Stimulated activated CD4-positive, alpha-beta T cell treated with anti-CD3 and anti-CD28 coated beads, Interleukin-1b, Interleukin-23, amount 100 ng/mL, for 4 hours (primary cell): Measurements from ENCODE around the gene PRRT1.
"Not testable (repeated sequence)": the region's sequence is repeated elsewhere in the genome, so short reads cannot be mapped to it uniquely, and the experiment has no call there.

Experiments used
- DNase-seq, 2 donors: peaks; one replicate each; pipeline ENCODE4 v3.0.0-alpha.2; 2020; ENCODE audit warnings: low read depth in 2 of 2

Gene PRRT1

DNA sequence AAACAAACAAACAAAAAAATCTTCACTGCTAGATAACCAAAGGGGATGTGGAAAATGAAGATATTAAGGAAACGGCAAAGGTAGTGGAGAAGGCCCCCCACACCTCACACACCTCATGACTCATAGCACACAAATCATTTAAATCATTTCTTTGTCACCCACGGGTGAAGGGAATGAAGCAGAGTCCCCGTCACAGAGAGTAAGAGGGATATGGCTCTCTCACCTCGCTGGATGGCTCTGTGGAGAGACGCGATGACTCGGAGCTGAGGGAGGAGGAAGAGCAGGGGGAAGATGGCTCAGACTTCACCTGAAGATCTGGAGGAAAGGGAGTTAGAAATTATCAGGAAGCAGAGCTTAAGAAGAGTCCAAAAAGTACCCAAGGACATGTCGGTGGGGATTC lies 24.9 kb downstream of the PRRT1 start:
- DNase-seq = no peak

DNA sequence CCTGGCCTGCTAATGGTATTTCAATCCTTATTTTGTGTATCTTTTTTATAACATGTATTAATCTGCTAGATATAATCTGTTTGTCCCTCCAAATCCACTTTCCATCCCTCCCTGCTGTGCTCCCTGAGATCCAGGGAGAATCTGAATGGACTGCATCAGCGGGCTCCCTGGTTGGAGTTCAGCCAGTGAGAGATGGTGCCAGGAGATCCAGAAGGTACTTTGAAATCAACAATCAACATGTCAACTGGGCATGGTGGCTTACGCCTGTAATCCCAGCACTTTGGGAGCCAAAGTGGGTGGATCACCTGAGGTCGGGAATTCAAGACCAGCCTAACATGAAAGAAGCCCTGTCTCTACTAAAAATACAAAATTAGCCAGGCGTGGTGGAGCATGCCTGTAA lies 28.1 kb downstream of the PRRT1 start:
- no peak for DNase-seq

DNA sequence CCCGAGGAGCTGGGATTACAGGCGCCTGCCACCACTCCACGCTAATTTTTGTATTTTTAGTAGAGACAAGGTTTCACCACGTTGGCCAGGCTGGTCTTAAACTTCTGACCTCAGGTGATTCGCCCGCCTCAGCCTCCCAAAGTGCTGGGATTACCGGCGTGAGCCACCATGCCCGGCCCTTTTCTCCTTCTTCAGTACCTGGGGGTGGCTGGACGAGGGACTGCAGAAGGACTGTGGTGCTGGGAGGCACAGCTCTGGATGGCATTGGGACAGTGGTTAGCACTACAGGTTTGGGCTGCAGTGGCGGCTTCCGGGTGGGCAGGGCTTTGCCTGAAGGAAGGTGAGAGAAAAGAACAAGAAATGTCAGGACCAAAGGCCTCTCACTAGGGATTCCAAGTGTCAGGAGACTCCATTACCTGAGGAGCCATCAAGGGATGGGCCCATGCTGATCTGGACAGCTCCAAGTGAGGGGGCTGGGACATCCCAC lies 31.1 kb downstream of the PRRT1 start:
- no peak for DNase-seq

DNA sequence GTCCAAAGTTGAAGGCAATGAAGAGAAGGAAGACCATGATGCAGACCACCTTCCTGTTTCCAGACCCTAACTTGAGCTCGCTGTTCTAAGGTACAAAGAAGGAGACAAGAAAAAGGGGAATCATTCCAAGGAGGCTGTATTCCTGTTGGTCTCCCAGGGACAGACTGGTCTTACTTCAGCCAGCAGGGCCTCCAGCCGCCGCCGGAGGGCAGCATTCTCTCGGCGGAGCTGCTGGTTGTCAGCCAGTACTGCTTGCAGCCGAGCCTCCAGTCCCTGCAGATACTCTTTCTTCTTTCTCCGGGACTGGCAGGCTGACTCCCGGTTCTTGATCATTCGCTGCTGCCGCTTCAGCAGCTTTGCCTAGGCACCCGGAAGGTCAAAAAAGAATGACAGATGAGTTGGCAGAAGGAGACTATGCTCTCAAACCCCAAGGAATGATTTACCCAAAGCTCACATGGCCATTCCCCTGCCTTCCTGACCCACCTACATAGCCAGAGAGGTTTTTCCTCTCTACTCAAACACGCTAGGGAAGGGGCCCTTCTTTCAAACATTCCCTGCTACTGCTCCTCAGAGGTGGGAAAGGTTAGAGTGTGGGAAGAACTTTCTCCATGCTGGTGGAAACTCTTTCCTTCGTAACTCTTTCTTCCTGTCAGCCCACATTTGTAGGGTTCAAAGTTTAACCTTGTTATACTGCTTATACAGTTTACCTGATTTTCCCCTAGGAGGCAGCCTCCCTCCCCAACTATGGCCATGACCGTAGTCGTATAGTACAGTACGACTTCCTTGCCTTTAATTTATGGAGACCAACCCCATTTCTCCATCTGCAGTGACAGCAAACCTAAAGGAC lies 32.7 kb downstream of the PRRT1 start:
- DNase-seq = peak; percentile 47 to 62

DNA sequence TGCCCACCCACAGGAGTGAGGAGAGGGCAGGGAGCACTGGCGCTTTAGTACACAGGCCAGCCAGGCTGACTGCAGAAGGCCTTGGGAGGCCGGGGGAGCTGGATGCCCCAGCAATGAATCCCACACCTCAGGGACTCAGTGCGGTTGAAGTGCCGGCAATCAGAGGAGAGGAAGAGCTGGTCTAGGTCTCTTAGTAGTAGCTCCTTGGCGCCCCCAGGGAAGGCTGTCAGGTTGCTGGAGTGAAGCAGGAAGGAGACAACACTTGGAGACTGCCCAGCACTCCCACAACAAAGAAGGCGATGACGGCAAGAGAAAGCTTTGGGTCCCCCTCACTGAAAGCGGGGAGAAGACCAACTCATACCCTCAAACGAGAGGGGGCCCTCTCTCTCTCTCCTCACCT lies 34.3 kb downstream of the PRRT1 start:
- DNase-seq = no peak

DNA sequence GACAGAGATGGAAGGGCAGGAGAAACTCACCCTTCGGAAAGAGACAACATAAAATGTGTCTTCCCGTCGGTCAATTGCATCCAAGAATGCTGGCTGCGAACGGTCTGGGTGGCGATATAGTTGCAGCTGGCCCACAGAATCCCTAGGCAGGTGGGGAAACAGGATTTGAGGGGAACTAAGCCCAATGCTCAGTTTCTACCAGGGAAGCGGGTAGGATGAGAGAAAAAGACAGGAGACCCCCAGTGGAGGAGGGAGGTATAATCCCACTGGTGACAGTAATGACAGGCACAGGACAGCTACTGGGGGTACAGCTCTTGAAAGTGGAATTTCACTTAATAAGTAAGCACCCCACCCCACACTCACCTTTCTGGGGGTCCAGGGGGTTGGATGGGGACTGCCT lies 35.1 kb downstream of the PRRT1 start:
- DNase-seq = no peak

DNA sequence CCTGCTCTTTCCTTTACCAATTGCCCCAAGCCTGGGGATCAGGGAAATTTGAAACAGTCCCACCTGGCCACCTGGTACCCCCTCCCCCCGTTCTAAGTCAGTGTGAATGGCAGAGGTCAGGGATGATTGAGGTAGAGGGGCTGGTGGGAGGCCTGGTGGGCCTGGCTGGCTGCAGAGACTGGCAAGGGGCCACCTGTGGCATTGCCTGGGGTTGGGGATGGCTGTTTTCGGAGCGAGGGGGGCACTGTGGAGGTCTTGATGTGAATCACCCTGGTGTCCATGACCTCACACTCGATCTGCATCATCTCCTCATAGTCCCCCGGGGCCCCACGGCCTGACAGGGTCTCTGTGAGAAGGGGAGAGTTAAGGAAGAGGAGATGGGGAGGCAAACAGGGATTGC lies 36.1 kb downstream of the PRRT1 start:
- no peak for DNase-seq

DNA sequence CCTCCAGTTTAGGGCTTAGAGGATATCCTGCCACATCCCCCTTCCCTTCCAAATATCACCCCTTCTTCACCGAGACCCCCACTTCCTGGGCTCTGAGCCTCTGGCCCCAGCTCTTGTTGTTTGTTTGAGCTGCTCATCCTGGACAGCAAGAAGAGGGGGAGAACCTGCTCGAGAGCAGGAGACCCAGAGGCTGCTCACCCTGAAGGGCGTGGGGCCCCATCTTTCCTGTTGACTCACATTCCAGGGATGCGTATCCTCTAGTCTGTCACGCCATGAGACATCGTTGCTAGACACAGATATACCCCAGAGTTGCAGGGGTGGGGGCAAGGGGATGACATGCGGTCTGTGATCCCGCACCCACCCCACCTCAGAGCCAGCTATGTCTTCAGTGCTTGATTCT lies 36.9 kb downstream of the PRRT1 start:
- no peak for DNase-seq

DNA sequence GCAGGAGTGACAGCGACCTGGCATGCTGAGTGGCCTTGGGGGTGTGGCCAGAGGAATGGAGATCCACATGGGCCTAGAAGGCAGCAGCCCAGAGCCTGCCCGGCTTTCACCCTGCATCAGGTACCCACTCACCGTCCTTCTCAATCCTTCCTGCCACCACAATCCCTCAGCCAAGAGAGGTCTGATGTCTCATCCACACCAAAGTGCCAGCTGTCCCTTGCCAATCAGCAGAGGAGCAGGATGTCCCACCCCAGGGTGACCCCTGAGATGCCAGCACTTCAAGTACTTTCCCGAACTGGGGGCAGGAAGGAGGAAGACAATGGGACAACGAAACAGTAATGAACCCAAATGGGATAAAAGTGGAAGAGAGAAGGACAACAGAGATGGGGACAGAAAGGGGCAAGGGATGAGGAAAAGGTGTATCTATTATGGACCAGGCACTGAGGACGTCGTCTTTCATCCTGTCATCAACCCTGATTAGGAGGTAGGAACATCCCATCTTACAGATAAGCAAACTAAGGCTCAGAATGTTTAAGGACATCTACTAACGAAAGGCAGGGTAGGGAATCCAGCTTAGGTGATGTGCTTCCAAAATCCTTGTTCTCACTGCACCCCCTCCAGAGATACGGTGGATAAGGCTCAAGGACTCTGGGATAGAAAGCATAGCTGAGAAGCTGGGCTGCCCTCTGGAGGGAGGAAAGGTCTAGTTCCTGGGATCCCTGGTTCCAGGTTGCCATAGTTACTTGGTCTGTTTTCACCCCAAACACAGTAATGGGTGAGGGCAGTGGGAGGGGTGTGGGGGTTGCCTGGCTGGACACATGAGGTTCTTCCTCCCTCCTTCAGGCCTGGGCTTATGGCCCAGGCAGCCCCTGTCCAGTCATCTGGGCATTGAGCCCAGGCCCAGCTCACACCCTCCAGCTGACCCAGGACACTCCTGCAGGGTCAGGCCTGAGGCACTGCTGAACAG lies 38.1 kb downstream of the PRRT1 start:
- no peak for DNase-seq

DNA sequence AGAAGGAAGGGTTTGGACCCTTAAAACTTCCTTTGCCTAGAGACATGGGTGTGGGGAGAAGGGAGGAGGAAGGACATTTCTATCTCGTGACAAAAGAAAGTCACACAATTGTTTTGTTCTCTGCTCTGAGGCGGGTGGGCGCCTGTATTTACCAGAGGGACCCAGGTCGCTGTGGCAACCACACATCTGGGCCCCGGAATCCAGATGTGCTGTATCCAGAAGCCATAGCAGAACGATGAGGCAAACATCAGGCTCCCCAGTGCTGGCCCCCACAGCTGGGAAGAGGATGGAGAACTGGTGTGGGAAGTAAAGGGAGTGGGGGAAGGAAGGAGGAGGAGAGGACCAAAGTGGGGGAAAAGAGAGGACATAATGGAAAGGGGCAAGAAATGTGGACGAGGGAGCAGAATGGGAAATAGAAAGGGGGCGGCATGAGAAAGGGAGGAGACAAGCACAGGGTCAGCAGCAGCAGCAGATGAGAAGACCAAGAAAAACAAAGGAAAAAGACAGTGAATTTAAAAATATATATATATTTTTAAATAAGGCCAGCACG lies 39.2 kb downstream of the PRRT1 start:
- no peak for DNase-seq

DNA sequence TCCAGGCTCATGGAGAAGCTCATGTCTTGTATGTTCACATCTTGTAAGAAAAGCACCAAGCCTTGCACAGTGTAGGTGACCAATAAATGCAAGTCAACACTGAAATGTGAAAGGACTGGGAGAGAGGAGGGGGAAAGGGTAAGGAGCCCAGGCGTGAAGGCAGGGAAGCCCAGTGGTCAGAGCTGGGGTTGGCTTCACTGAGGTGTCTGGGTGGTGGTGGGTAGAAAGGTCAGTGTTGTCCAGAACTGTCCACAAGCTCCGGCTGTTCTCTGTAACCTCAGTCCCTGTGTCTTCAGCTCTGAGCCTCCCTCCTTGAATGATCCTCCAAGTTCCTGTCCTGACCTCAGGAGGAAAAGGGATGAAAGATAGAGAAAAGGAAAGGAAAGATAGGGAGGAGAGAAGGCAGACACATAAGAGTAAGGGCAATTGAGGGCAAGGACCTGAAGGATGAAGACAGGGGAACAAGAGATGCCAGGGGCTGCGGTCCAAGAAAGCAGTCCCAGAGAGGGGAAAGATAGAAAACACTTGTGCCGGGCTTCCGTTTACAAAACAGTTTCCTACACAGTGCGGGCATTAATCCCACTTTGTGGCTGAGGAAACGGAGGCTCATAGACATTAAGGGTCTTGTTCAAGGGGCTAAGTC lies 40.2 kb downstream of the PRRT1 start:
- no peak for DNase-seq

DNA sequence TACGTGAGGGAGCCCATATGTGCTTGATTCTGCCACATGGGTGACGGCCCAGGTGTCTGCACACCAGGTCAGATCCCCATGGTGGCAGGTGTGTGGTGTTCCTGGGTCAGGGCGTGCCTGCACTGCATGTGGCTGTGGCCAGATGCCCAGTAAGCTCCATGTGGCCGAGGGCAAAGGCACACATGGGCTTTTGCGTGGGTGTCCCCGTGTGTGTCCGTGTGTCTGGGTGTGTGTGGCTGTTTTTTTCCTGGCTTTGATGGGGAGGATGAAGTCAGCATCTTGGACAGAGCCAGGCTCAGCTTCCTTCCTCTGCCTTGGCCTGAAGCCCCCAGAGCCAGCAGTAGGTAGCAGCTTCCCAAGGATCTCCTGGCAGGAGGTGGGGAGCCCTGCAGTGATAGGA lies 41.1 kb downstream of the PRRT1 start:
- no peak for DNase-seq

DNA sequence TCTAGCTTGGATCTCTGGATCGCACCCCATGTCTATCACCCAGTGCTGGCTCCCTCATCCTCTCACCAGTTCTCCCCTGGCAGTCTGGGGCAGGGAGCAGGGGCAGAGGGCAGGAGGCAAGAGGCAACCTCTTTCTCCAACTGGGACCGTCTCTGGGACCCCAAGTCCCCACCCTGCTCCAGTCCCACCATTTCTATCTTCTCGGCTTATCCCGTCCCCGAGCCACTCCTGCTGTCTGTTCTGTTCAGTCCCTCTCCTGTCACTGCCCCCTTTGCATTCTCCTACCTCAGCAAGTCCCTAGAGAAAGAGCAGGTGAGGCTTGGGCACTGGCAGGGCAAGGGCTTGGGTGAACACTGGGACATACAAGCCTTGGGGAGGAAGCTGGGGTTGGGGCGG lies 42.0 kb downstream of the PRRT1 start:
- DNase-seq = no peak

DNA sequence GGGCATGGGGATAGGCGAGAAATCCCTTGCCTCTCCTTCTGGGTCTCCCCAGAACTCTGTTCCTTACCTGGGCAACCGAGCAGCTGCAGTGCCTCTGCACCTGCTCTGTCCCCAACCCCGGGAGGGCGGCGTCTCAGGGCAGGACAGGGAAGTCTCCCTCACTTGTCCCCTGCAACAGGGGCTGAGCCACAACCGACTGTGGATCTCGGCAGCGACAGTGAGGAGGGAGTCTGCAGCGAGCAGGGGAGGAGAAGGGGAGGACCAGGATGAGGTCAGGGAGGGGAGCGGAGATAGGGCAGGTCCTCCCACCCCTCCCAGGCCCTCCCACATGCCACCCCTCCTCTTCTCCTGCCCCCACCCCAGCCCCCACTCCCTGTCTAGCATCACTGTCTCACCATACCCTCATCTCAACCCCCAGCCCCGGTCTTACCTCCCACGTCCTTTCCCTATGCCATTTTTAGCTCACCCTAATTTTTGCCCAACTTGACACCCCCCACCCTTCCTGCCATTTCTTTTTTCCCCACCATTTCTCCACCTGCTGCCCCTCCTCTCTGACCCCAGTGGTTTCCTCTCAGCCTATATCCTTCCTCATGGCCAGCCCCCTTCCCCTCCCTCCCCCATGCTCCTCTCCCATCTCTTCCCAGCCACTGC lies 42.5 kb downstream of the PRRT1 start, which contains the start of gene TNXB:
TNXB (minus strand) TSS at position 225 of the 651 bp plus-strand sequence. CDS start 11,140 bp downstream, outside the sequence.
- no peak for DNase-seq

DNA sequence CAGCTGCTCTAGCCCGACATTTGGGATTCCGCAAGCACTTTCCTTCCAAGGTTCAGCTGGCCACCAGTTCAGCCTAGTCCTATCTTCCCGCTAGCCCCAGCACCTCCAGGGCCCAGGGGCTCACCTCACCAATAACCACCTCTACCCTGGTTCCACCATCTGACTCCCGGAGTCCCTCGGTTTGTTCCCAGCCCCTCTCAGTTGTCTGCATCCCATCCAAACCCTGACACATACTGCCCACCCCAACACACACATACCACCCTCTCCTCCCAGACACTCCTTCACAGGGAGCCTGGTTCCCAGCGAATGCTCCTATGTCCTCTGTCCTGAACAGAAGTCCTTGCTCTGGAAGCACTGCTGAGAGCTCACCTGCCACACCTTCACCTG lies 43.0 kb downstream of the PRRT1 start:
- DNase-seq = no peak

DNA sequence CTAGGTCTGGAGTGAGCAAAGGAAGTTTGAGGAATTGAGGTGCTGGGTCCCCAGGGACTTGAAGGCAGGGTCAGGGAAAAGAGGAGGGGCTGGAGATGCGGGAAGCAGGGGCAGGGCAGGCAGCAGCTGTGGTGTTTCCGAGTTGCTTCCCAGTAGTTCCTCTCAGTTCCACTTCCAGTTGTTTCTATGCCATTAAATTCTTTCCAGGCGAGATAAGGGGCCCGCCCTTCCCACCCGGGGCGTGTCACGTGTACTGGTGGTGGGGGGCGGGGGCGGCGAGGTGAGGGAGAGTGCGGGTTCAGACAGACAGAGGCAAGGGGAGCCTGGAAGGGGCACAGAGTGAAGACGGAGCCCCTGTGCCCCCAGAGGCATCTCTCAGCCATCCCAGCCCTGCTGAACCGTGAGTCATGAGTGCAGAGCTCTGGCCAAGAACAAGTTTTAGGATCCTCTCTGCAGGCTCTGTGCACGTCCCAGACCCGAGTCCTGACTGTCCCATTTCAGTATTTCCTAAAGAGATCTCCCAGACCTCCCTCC lies 43.6 kb downstream of the PRRT1 start:
- DNase-seq = no peak

DNA sequence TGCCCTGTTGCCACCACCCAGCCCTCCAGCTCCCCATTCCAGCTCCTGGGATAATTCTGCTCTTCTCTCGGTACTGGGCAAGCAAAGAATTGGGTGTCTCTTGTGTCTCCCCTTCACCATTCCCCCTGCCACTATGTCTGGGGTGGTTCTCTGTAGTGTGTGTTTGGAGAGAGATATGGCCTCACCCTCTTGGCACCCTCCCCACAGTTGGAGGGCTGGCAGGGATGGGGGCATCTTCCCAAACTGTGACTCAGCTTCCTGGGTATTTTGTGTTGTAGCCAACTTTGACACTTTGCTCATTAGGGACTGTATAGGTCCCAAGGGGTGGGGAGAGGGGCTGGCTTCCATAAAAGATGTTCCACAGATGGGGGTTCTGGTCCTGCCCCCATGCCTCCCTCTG lies 44.3 kb downstream of the PRRT1 start:
- DNase-seq = no peak

DNA sequence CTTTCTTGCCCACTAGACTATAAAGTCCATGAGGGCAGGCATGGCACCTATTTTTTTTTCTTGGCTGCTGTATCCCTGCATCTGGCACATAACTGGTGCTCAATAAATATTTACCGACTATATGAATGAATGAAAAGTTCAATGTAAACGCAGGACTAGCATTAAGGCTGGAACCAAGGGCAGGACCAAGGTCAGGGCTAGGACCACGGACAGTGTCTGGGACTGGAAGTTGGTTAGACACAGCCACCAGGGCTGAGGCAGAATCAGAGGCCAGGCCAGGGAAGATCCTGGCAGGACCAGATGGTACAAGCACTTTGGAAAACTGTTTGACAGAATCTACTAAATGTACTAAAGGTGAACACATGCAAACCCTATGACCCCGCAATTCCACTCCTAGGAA lies 46.3 kb downstream of the PRRT1 start:
- DNase-seq = no peak

DNA sequence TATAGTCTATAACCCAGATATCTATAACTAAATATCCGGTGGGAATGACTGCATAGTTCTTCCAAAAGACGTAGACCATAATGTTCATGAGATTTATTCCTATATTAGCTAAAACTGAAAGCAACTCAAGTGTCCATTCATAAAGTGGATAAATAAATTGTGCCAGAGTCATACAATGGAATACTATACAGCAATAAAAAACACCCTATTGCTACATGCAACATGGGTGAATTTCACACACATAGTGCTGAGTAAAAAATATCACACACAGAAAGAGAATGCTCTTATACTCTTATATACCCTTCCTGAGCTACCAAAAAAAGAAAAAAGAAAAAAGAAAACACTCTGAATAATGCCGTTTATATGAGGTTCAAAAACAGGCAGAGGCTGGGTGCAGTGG lies 49.5 kb downstream of the PRRT1 start:
- no peak for DNase-seq

DNA sequence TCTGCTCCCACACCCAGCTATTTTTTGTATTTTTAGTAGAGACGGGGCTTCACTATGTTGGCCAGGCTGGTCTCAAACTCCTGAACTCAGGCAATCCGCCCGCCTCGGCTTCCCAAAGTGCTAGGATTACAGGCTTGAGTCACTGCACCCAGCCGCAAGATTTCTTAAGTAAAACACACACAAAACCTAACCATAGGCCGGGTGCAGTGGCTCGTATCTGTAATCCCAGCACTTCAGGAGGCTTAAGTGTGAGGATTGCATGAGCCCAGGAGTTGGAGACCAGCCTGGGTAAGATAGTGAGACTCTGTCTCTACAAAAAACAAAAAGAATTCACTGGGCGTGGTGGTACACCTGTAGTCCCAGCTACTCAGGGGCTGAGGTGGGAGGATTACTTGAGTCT lies 51.5 kb downstream of the PRRT1 start:
- DNase-seq = not testable (repeated sequence)
